GM18909 (cell line): ENCODE data around the gene SLC9A1.

ENCODE experiments used
- ATAC-seq: cut with Tn5 transposase; IDR thresholded peaks from one replicate; pipeline ENCODE4 v1.9.1; 2021; ENCODE audit warnings: mild to moderate bottlenecking; ENCODE audit not compliant: unreplicated experiment, poor library complexity

The SLC9A1 gene

GRCh38 chr1:27152004-27152828 lies 2.7 kb downstream of the SLC9A1 start:
- no peak for ATAC-seq

GRCh38 chr1:27150641-27151040 lies 4.3 kb downstream of the SLC9A1 start:
- no peak for ATAC-seq

- ATAC-seq = no peak
These were observed 4.7 kb downstream of the SLC9A1 start for GRCh38 chr1:27150183-27150582.

- ATAC-seq = no peak
These were observed 5.2 kb downstream of the SLC9A1 start for GRCh38 chr1:27149762-27150113.

- no peak for ATAC-seq
These were observed 5.7 kb downstream of the SLC9A1 start for GRCh38 chr1:27149084-27149761.

- no peak for ATAC-seq
These were observed 6.3 kb downstream of the SLC9A1 start for GRCh38 chr1:27148591-27148990.

- ATAC-seq = no peak
These were observed 6.9 kb downstream of the SLC9A1 start for GRCh38 chr1:27147842-27148518.

- no peak for ATAC-seq
These were observed 9.0 kb downstream of the SLC9A1 start for GRCh38 chr1:27145934-27146354.

GRCh38 chr1:27144920-27145661 lies 9.8 kb downstream of the SLC9A1 start:
- ATAC-seq = no peak

GRCh38 chr1:27144049-27144748 lies 10.7 kb downstream of the SLC9A1 start:
- ATAC-seq = no peak

GRCh38 chr1:27143401-27143800 lies 11.5 kb downstream of the SLC9A1 start:
- no peak for ATAC-seq

GRCh38 chr1:27142464-27142863 lies 12.5 kb downstream of the SLC9A1 start:
- no peak for ATAC-seq

GRCh38 chr1:27141266-27142003 lies 13.5 kb downstream of the SLC9A1 start:
- ATAC-seq = no peak

GRCh38 chr1:27139980-27140379 lies 14.9 kb downstream of the SLC9A1 start:
- no peak for ATAC-seq

GRCh38 chr1:27138927-27139326 lies 16.0 kb downstream of the SLC9A1 start:
- ATAC-seq = no peak

GRCh38 chr1:27138368-27138767 lies 16.6 kb downstream of the SLC9A1 start:
- ATAC-seq = no peak

GRCh38 chr1:27137544-27138075 lies 17.3 kb downstream of the SLC9A1 start:
- ATAC-seq = no peak

- no peak for ATAC-seq
These were observed 17.9 kb downstream of the SLC9A1 start for GRCh38 chr1:27136998-27137542.

GRCh38 chr1:27136236-27136551 lies 18.7 kb downstream of the SLC9A1 start:
- no peak for ATAC-seq
